GM18867 (cell line): ENCODE measurements around the gene ADRM1.

Experiments
- ATAC-seq: cut with Tn5 transposase; IDR thresholded peaks from one replicate; pipeline ENCODE4 v1.9.1; 2021; ENCODE audit warnings: mild to moderate bottlenecking, moderate library complexity; ENCODE audit not compliant: unreplicated experiment

The ADRM1 gene

DNA sequence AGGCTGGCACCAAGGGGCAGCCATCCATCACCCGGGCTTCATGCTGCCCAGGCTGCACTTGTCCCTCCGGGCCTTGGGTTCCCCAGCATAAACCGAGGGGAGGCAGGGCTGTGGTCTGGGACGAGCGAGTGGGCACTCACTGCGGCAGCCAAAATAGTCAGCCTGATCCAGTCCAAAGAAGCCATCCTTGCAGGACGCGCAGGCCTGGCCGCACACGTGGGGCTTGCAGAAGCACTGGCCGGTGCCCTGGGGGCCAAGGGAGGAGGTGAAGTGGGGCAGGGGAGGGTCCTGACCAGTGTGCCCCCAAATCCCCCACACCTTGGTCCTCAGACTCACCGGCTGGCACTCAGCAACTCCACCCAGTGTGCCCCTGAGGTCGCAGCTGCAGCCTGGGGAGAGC lies 32.1 kb downstream of the ADRM1 start:
- no peak for ATAC-seq

DNA sequence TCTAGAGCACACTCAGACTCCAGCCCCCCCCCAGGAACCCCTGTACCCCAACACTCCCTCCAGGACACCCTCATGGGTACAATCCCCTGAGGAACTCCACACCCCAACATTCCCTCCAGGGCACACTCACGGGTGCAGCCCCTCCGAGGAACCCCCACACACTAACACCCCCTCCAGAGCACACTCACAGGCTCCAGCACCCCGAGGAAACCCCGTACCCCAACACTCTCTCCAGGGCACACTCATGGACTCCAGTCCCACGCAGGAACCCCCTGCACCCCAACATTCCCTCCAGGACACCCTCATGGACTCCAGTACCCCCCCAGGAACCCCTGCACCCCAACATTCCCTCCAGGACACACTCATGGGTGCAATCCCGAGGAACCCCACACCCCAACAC lies 32.7 kb downstream of the ADRM1 start:
- no peak for ATAC-seq

DNA sequence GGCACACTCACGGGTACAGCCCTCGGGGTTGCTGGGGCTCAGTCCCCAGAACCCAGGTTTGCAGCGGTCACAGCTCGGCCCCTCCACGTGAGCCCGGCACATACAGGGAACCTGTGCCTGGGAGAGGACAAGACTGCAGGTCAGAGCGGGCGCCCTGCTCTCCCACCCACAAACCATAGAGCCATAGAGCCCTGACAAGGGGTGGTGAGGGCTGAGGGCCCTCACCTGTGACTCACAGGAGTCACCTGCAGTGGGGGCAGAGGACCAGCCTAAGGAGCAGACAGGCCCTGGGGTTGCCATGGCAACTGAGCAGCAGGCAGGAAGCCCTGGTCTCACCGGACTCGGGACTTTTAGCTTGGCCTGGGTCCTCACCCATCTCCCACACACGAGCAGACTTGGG lies 33.5 kb downstream of the ADRM1 start:
- no peak for ATAC-seq

DNA sequence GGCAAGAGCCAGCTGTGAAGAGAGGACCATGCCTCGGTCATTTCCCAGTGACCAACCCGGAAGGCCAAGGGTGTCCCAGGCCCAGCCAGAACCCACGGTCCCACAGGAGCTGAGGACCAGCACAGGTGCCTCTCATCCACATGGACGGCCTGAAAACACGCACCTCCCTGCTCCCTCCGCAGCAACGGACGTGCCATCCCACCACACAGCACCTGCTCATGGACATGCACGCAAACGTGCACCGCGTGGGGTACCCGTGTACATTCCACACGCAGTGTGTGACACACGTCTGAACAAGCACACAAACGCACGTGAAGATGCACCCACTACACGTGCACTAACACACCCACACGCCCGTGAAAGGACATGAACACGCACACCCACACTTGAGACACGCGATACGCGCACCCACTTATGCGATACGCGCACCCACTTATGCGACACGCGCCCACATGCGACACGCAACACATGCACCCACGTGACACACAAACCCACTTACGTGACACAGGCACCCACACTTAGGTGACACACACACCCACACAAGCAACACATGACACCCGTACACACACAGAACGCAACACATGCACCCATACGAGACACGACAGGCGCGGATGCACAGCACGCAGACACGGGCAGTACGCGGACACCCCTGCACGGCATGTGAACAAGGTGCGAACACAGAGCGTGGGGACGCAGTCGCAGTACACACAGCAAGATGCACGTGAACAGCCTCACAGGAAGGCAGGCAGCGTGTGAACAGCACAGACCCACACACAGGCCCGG lies 34.2 kb downstream of the ADRM1 start:
- no peak for ATAC-seq

DNA sequence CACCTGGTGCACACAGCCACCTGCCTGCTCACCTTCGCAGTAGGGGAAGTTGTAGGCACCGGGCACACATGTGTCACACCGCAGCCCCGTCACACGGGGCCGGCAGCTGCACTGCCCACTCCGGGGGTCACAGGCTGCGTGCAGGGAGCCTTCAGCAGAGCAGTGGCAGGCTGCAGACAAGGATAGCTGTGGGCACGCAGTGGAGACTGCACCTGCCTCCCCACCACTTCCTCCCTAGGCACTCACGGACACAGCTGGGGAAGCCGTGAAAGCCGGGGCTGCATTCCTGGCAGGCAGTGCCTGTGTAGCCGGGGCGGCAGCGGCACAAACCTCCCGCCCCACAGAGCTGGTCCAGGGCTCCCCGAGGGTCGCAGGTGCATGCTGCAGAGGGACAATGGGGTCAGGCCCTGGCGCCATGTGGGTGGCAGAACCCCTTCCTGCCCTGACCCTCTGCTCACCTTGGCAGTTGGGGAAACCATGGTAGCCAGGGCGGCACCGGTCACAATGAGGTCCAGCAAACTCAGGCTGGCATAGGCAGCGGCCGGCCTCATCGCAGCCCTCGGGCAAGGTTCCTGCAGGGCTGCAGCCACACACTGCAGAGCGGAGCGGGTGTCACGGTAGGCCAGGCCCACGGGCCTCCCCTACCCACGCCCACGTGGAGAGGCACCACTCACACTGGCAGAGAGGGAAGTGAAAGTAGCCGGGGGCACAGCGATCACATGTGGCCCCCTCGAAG lies 34.9 kb downstream of the ADRM1 start:
- peak; percentile 37 for ATAC-seq

DNA sequence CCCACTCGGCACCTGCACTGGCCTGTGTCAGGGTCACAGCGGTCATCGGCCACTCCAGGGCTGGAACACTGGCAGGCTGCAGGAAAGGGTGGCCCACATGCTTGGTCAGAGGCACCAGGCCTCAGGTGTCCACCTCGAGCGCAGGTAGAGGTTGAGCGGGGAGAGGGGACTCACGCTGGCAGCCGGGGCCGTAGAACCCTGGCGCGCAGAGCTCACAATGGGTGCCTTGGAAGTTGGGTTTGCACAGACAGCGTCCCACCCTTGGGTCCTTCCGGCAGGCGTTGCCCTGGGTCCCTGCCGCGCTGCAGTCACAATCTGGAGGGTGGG lies 35.5 kb downstream of the ADRM1 start:
- ATAC-seq, result no peak

DNA sequence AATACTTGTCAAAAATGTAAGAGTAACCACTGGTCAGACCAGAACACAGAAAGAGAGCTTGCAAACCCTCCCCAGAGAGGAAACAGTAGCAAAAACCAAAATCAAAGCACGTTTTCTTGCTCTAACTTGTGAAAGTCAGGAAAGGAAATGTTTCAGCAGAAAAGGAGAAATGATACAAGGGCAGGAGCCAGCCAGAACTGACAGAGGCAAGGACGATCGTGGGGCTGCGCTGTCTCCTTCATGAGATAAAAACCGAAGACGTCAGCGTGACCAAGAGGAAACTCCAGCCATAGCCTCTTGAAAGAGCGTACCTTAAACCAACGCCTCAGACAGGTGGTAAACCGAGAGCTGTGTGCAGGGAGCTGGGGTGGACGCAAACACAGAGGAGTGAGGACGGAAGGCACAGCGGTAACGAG lies 36.9 kb downstream of the ADRM1 start:
- peak; percentile 71 for ATAC-seq

DNA sequence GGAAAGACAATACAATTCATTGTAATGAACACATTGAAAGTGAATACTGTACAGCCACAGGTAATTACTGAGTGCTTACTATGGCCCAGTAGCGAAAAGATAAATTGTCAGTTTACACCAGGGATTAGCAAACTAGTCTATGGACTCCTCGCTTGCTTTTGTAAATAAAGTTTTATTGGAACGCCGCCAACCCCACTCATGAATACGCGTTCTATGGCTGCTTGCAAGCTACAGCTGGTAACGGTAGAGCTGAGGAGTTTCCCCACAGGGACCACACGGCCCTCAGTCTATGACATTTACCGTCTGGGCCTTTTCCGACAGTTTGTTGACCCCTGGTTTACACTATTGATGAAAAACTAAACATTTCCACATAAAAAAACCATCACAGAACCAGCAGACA lies 40.1 kb downstream of the ADRM1 start:
- ATAC-seq, result no peak

DNA sequence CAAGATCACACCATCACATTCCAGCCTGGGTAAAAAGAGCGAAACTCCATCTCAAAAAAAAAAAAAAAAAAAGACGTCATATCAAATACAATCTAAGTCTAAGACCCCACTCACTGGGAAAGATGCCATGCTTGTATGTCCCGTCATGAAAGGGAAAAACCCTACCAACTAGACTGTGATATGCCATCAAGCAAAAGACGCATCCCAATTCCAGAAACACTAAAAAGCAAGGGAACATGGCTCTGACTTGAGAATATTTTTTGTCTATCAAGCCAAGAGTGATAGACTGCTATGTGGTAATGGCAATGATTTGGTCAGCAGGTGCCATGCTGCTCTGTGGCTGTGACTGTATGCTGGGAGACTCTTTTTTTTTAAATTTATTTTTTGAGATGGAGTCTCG lies 41.3 kb downstream of the ADRM1 start:
- no peak for ATAC-seq

DNA sequence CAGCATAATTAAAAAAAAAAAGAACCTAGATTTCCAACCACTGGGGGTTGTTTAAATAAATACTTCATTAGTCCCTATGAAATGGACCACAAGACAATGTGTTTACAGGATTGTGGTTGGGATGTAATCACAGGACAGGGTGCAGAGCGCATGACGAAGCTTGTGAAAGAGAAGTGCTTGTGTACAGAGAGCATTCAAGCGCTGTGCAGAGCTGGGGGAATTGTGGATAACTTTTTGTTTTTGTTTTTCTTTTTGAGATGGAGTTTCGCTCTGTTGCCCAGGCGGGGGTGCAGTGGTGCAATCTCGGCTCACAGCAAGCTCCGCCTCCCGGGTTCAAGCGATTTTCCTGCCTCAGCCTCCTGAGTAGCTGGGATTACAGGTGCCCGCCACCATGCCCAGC lies 42.0 kb downstream of the ADRM1 start:
- no peak for ATAC-seq

DNA sequence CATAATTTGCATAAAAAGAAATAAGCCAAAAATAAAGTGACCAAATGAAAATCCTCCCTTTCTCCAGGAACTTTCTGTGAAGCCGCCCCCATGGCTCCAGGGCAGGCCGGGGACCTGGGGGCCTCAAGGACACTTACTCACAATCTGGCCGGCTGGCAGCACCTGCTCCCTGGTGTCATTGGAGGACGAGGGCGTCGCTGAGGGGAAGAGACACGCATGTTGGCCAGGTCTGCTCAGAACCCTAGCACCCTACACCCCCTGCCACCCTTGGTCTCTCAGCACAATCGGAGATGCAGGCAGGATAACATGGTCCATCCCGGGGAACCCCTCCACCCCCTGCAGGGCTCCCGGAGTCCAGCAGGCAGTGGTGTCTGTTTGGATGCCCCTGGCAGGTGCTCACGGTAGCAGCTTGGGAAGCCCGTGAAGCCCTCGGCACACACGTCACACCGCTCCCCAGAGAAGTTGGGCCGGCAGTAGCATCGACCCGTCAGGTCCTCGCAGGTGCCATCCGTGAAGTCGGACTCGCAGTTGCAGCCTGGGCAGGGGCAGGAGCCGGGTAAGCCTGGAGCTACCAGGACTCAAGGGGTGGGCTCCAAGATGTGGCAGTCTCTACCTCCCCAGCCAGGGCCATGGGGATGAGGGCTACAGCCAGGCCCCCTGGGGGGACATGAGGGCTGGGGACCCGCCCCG lies 43.0 kb downstream of the ADRM1 start:
- ATAC-seq, result no peak

DNA sequence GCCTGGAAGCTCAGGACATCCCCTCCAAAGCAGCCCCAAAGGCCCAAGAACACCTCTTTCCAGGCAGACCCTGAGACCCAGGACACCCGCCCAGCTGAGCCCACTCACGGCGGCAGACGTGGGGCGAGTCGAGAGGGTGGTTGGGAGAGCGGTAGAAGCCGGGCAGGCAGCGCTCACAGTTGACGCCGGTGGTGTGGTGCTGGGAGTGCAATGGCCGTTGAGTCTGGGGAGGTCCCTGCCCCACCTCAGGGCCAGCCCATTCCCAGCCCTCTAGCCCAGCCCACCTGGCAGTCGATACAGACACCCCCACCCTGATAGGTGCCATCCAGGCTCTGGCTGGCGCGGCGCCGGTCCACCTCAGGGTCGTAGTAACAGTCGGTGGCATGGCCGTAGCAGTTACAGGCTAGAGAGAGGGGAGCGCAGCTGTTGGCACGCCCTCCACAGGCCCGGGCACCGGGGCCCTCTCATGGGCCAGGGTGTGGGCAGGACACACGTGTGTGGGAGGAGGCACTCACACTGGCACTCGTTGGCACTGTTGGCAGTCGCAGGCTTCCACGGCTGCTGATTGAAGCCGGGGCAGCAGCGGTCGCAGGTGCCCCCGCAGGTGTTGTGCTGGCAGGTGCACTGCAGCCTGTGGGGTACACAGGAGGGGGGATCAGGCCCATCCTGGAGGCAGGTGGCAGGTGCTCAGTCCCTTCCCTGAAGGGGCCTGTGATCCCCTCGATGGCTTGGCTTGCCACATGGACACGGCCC lies 43.8 kb downstream of the ADRM1 start:
- ATAC-seq, result no peak

DNA sequence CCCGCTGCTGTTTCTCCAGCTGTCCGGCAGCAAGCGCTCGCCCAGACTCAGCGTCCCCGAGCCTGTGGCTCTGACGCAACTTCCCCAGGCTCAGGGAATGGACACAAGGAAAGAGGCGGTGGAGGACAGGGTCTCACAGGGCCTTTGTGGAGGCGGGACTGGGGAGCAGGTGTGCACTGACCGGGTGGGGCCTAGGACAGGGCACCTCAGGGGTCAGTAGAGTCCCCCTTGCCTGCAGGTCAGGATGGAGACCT lies 44.3 kb downstream of the ADRM1 start:
- ATAC-seq, result no peak

DNA sequence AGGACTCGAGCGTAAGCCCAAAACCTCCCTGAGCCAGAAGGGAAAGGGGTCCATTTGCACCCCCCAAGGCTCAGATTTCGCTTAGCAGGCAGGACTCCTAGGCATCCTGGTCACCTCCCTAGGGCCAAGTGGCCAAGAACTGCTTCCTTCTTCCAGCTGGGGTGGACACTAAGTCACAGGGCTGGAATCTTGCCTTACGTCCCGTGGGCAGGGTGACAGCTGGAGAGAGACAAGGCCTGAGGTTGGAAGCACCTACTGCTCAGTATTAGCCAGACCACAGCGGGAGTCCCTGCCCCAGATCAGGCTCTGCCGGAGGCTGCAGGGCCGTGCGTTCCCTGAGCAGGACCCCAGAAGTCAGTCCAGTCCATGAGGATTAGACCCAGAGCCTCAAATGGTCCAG lies 44.6 kb downstream of the ADRM1 start:
- no peak for ATAC-seq

DNA sequence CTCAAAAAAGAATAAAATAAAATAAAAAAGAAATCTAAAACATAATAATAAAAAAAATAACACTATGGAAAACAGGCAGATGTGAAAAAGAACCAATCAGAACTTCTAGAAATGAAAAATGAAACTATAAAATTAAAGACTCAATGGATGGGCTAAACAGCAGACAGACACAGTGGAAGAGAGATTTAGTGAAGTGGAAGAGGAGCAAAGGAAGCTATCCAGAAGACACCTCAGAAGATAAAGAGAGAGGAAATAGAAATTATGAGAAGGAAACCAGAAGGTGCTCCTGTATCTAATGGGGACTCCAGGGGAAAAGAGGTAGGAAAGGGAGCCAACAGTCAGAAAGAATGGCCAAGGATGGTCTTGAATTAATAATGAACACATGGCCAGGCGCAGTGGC lies 45.8 kb downstream of the ADRM1 start:
- no peak for ATAC-seq

DNA sequence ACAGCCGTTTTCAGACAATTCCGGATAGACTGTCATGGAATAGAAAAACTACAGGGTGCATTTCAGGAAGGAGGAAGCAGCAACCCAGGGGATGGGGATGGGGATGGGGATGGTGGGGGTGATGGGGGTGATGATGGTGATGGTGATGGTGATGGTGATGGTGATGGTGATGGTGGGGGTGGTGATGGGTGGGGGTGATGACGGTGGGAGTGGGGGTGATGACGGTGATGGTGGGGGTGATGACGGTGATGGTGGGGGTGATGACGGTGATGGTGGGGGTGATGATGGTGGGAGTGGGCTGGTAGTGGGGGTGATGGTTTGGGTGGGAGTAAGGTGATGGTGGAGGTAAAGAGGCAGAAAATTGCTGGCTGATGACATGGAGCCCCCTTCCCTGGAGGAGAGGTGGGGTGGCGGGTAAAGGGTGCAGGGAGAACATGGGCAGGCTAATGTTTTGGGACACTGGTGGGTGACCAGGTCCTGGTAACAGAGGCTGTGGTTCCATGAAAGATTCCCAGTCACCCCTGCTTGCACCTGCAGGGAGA lies 46.8 kb downstream of the ADRM1 start:
- ATAC-seq, result no peak

DNA sequence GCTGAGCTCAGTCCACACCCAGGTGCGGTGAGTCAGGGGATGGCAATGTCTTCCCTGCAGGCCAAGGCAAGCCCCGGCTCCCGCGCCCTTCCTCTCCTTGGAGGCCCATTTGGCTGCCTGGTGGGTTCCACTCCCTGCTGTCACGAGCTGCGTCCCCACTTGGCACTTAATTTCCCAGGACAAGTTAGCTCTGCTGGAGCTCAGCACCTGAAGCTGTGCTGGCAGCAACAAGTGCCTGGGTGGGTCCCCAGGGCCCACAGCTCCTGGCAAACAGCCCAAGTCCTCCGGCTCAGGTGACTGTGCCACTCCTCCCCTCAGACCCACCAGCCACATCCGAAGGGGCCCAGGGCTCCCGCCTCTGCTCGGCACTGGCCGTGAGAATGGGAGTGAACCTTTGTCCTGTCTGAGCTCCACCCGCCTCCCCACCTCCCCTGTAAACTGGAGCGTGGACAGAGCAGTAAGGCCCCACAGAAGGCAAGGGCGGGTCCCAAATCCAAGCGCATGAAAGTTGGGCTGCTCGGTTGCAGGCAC lies 47.4 kb downstream of the ADRM1 start:
- ATAC-seq, result no peak

DNA sequence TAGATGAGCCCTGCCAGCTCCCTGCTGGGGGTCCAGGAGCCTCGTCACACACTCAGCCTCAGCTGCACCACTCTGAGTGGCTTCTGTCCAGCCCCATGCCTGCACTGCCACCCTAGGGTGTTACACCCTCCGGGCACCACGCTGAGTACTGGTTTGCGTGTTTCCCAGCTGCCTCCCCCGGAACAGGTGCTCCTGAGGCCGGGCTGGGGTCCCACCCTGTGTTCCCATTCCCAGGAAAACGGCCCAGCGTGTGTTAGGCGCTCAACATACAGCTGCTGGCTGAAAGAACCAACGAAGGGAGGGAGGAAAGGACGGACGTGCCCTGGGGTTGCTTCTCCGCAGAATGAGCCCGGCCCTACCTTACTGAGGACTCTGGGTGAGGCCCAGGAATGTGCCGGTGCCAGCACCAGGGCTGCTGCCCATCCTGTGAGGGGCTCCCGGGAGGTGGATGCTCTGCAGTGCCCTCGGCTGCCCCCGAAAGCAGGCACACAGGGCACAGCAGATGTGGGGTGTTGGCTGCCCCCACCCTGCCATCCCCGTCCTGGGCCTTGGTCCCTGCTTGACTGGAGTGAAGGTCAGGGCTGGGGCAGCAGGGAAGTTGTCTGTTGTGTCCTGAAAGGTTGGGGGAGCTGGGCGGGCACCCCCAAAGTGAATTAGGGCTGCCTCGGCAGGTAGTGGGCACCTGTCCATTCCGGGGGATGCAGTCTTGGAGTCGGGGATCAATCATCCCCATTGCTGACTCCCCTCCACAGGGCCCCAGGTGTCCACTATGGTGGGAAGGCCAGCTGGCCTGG lies 48.0 kb downstream of the ADRM1 start:
- no peak for ATAC-seq

DNA sequence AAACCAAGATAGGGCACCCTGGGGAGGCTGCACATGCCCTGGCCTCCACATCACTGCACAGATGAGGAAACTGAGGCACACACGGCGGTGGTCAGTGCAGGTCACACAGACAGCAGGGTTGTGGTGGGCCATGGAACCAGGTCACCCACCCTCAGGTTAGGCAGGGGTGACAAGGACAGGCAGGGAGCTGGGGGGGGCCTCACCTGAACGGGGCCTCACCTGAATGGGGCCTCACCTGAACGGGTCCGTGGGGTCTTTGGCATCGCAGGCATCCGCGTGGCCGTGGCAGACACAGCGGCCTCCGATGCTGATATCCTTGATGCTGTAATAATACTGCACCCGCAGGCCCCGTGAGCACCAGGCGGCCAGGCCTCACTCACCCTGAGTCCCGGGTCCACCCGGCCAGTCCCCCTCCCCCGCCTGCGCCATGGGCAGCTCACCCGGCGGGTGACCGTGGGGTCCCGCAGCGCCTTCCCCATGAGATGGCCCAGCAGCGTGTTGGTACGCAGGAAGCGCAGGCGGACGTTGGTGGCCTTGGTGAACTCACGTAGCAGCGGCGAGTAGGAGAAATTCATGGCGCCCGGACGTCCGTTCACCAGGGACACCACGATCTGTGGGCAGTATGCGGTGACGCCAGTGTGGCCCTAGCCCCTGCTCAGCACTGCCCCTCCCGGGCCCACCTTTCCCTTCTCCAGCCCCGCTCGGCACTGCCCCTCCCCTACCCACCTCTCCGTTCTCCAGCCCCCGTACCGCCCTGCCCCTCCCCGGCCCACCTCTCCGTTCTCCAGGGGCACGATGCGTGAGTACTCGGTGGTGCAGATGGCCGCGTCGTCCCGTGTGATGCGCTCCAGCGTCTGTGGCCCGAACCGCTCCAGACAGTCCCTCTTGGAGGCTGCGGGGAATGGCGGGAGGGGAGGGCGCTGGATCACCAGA lies 48.9 kb downstream of the ADRM1 start:
- ATAC-seq, result no peak
